ENCODE data around the gene BEND2.

GRCh38 chrX:18149454-18149853 is 71.2 kb downstream of the BEND2 start:
- TF ChIP-seq CTCF (IDR thresholded peaks at IDR 0.05) (no peak), POLR2A (IDR thresholded peaks at IDR 0.05) (no peak)
